Trophoblast cell (in vitro differentiated cells and primary cell): Measurements from ENCODE around the gene ITPKB.

Experiments used
- DNase-seq, 2 donors: peaks; one replicate each; pipeline ENCODE4 v3.0.0-alpha.2; 2016
- H2AFZ ChIP-seq: 2 replicates; pipeline ENCODE4 v1.6.1; 2013; ENCODE audit warnings: low read length, moderate library complexity, mild to moderate bottlenecking; ENCODE audit not compliant: insufficient read depth, poor library complexity
- H2AK5ac ChIP-seq: 2 replicates; pipeline ENCODE4 v1.6.1; 2013; ENCODE audit warnings: mild to moderate bottlenecking, low read length
- H2BK120ac ChIP-seq: 2 replicates; pipeline ENCODE4 v1.6.1; 2013; ENCODE audit warnings: low read length, mild to moderate bottlenecking, moderate library complexity; ENCODE audit not compliant: insufficient read depth, poor library complexity
- H2BK12ac ChIP-seq: 2 replicates; pipeline ENCODE4 v1.6.1; 2013; ENCODE audit warnings: mild to moderate bottlenecking, low read length, moderate library complexity
- H2BK5ac ChIP-seq: 2 replicates; pipeline ENCODE4 v1.6.1; 2013; ENCODE audit warnings: low read length, low read depth, moderate library complexity, mild to moderate bottlenecking; ENCODE audit not compliant: poor library complexity
- H3K14ac ChIP-seq: 2 replicates; pipeline ENCODE4 v1.6.1; 2013; ENCODE audit warnings: mild to moderate bottlenecking, low read length
- H3K18ac ChIP-seq: 2 replicates; pipeline ENCODE4 v1.6.1; 2013; ENCODE audit warnings: mild to moderate bottlenecking, low read length
- H3K23ac ChIP-seq: 2 replicates; pipeline ENCODE4 v1.6.1; 2013; ENCODE audit warnings: low read length
- H3K27ac ChIP-seq: 2 replicates; pipeline ENCODE4 v1.5.1; 2013; ENCODE audit warnings: low read depth, mild to moderate bottlenecking, inconsistent platforms, low read length, moderate library complexity
- H3K27me3 ChIP-seq: 2 replicates; pipeline ENCODE4 v1.6.1; 2013; ENCODE audit warnings: inconsistent platforms, mild to moderate bottlenecking, low read length, moderate library complexity; ENCODE audit not compliant: insufficient read depth
- H3K36me3 ChIP-seq, 2 experiments: 1 replicate in 1 of 2; 2 replicates in 1 of 2; pipeline ENCODE4 v1.6.1; 2013; ENCODE audit warnings: low read length in 2 of 2, mild to moderate bottlenecking in 2 of 2, moderate library complexity in 1 of 2; ENCODE audit not compliant: insufficient read depth in 2 of 2, control insufficient read depth in 1 of 2
- H3K4ac ChIP-seq: 2 replicates; pipeline ENCODE4 v1.6.1; 2013; ENCODE audit warnings: low read depth, mild to moderate bottlenecking, low read length, moderate library complexity
- H3K4me1 ChIP-seq, 2 experiments: 1 replicate in 1 of 2; 2 replicates in 1 of 2; pipeline ENCODE4 v1.6.1; 2013; ENCODE audit warnings: low read length in 2 of 2, mild to moderate bottlenecking in 2 of 2, moderate library complexity in 1 of 2; ENCODE audit not compliant: insufficient read depth in 2 of 2, control insufficient read depth in 1 of 2
- H3K4me2 ChIP-seq: 2 replicates; pipeline ENCODE4 v1.6.1; 2013; ENCODE audit warnings: inconsistent platforms, mild to moderate bottlenecking, low read length, moderate library complexity
- H3K4me3 ChIP-seq: 2 replicates; pipeline ENCODE4 v1.5.1; 2013; ENCODE audit warnings: mild to moderate bottlenecking, low read depth, low read length, inconsistent platforms
- H3K79me1 ChIP-seq: one replicate; pipeline ENCODE4 v1.6.1; 2013; ENCODE audit warnings: low read length
- H3K79me2 ChIP-seq: 2 replicates; pipeline ENCODE4 v1.6.1; 2013; ENCODE audit warnings: low read length, mild to moderate bottlenecking; ENCODE audit not compliant: control insufficient read depth, insufficient read depth, poor library complexity
- H3K9ac ChIP-seq: 2 replicates; pipeline ENCODE4 v1.6.1; 2013; ENCODE audit warnings: mild to moderate bottlenecking, low read length
- H3K9me3 ChIP-seq: 2 replicates; pipeline ENCODE4 v1.6.1; 2013; ENCODE audit warnings: low read depth, mild to moderate bottlenecking, control low read depth, inconsistent platforms, low read length; ENCODE audit not compliant: insufficient read depth
- H4K12ac ChIP-seq: 2 replicates; pipeline ENCODE4 v1.6.1; 2013; ENCODE audit warnings: low read depth, mild to moderate bottlenecking, low read length, moderate library complexity
- H4K8ac ChIP-seq: 2 replicates; pipeline ENCODE4 v1.6.1; 2013; ENCODE audit warnings: low read depth, mild to moderate bottlenecking, low read length, moderate library complexity
- H4K91ac ChIP-seq: one replicate; pipeline ENCODE4 v1.6.1; 2013; ENCODE audit warnings: low read depth, mild to moderate bottlenecking, low read length, moderate library complexity
- WGBS: extraction: QIAGEN DNeasy Blood & Tissue Kit; methylation state at CpG from one replicate; pipeline ENCODE4 v1.1.7; 2013; ENCODE audit warnings: missing lambda C conversion rate; ENCODE audit not compliant: insufficient read length, insufficient coverage; ENCODE audit errors: extremely low coverage; 5-methylcytosine and 5-hydroxymethylcytosine counted together

Gene ITPKB

GRCh38 chr1:226698659-226699058 is 40.4 kb downstream of the ITPKB start:
- Histone ChIP-seq H2BK120ac (no peak overlapping the region), H2BK5ac (no peak overlapping the region), H3K36me3 (no peaks in the 10 kb centered on the region), H3K18ac (no peak overlapping the region), H4K12ac (no peak overlapping the region), H3K4me1 (peaks cover 13 to 14% of the 10 kb centered on the region in 2 experiments), H4K8ac (no peak overlapping the region), H3K4me3 (no peak overlapping the region), H4K91ac (no peak overlapping the region), H2BK12ac (no peak overlapping the region), H3K9me3 (no peaks in the 10 kb centered on the region), H3K4me2 (no peak overlapping the region), H3K4ac (no peak overlapping the region), H3K79me1 (peaks cover 8% of the 10 kb centered on the region), H3K27ac (no peak overlapping the region), H3K14ac (no peak overlapping the region), H3K27me3 (no peaks in the 10 kb centered on the region), H3K23ac (no peak overlapping the region), H2AK5ac (no peak overlapping the region), H3K79me2 (peaks cover 6% of the 10 kb centered on the region), H3K9ac (no peak overlapping the region), H2AFZ (no peak overlapping the region)
- DNase-seq = no peak

- no peak overlapping the region for H4K12ac ChIP-seq
- H2BK120ac ChIP-seq = no peak overlapping the region
- H4K91ac ChIP-seq = no peak overlapping the region
- H3K14ac ChIP-seq = no peak overlapping the region
- DNase-seq = no peak
- H3K9ac ChIP-seq = no peak overlapping the region
- no peak overlapping the region for H2BK5ac ChIP-seq
- H3K4me1 ChIP-seq = peaks cover 12 to 13% of the 10 kb centered on the region in 2 experiments
- H3K79me2 ChIP-seq = peaks cover under 1% of the 10 kb centered on the region
- no peak overlapping the region for H3K4me2 ChIP-seq
- H2AK5ac ChIP-seq = no peak overlapping the region
- no CpG with 5 or more reads among the region's 5 CpGs for WGBS
- no peak overlapping the region for H3K23ac ChIP-seq
- H3K4ac ChIP-seq = no peak overlapping the region
- H2BK12ac ChIP-seq = no peak overlapping the region
- H3K27ac ChIP-seq = no peak overlapping the region
- H4K8ac ChIP-seq = no peak overlapping the region
- H3K9me3 ChIP-seq = no peaks in the 10 kb centered on the region
- H2AFZ ChIP-seq = no peak overlapping the region
- no peak overlapping the region for H3K4me3 ChIP-seq
- no peaks in the 10 kb centered on the region for H3K27me3 ChIP-seq
- H3K79me1 ChIP-seq = peaks cover 2% of the 10 kb centered on the region
- no peaks in the 10 kb centered on the region for H3K36me3 ChIP-seq
- H3K18ac ChIP-seq = no peak overlapping the region
Observed at GRCh38 chr1:226697929-226698544, 41.0 kb downstream of the ITPKB start.

- DNase-seq = peak in 1 of 2 donors; percentile 13
- H3K4me1 ChIP-seq = peaks cover 10 to 12% of the 10 kb centered on the region in 2 experiments
- no CpG with 5 or more reads among the region's 5 CpGs for WGBS
- no peak overlapping the region for H2BK120ac ChIP-seq
- H4K91ac ChIP-seq = no peak overlapping the region
- no peaks in the 10 kb centered on the region for H3K27me3 ChIP-seq
- no peak overlapping the region for H3K9ac ChIP-seq
- no peaks in the 10 kb centered on the region for H3K79me1 ChIP-seq
- H3K23ac ChIP-seq = no peak overlapping the region
- H4K8ac ChIP-seq = no peak overlapping the region
- no peak overlapping the region for H2AK5ac ChIP-seq
- no peak overlapping the region for H3K27ac ChIP-seq
- H2AFZ ChIP-seq = no peak overlapping the region
- H3K36me3 ChIP-seq = no peaks in the 10 kb centered on the region
- H2BK12ac ChIP-seq = no peak overlapping the region
- H3K4me2 ChIP-seq = no peak overlapping the region
- H3K18ac ChIP-seq = no peak overlapping the region
- H3K9me3 ChIP-seq = no peaks in the 10 kb centered on the region
- no peaks in the 10 kb centered on the region for H3K79me2 ChIP-seq
- no peak overlapping the region for H3K14ac ChIP-seq
- H2BK5ac ChIP-seq = no peak overlapping the region
- H4K12ac ChIP-seq = no peak overlapping the region
- H3K4me3 ChIP-seq = no peak overlapping the region
- H3K4ac ChIP-seq = no peak overlapping the region
Observed at GRCh38 chr1:226697151-226697928, 41.7 kb downstream of the ITPKB start.

- Histone ChIP-seq H3K4me2 (no peak overlapping the region), H3K23ac (no peak overlapping the region), H4K8ac (no peak overlapping the region), H3K9ac (no peak overlapping the region), H2BK12ac (no peak overlapping the region), H3K4ac (no peak overlapping the region), H3K18ac (no peak overlapping the region), H4K91ac (no peak overlapping the region), H3K36me3 (no peaks in the 10 kb centered on the region), H3K9me3 (no peaks in the 10 kb centered on the region), H4K12ac (no peak overlapping the region), H2AFZ (no peak overlapping the region), H2AK5ac (no peak overlapping the region), H3K27ac (no peak overlapping the region), H3K4me1 (peaks cover 7 to 12% of the 10 kb centered on the region in 2 experiments), H3K14ac (no peak overlapping the region), H3K79me1 (no peaks in the 10 kb centered on the region), H3K79me2 (no peaks in the 10 kb centered on the region), H3K27me3 (no peaks in the 10 kb centered on the region), H3K4me3 (no peak overlapping the region), H2BK120ac (no peak overlapping the region), H2BK5ac (no peak overlapping the region)
- no CpG with 5 or more reads among the region's 7 CpGs for WGBS
- DNase-seq = no peak
Observed at GRCh38 chr1:226696547-226696946, 42.5 kb downstream of the ITPKB start.
